Measurements from ENCODE around the gene TOR2A.

The TOR2A gene

GRCh38 chr9:127700140-127700539 is 35.0 kb downstream of the TOR2A start:
- DNase-seq (ENCODE audit: low spot score), result no peak

- peak; percentile 62 for DNase-seq (ENCODE audit: low spot score)
These were observed 36.0 kb downstream of the TOR2A start for GRCh38 chr9:127698985-127699670.

- no peak for DNase-seq (ENCODE audit: low spot score)
These were observed 36.7 kb downstream of the TOR2A start for GRCh38 chr9:127698386-127698785.

- no peak for DNase-seq (ENCODE audit: low spot score)
These were observed 37.5 kb downstream of the TOR2A start for GRCh38 chr9:127697575-127697974.

GRCh38 chr9:127694890-127695720 is 40.0 kb downstream of the TOR2A start:
- no peak for DNase-seq (ENCODE audit: low spot score)

GRCh38 chr9:127693697-127694096 is 41.4 kb downstream of the TOR2A start:
- DNase-seq (ENCODE audit: low spot score), result no peak

- DNase-seq (ENCODE audit: low spot score), result no peak
These were observed 42.0 kb downstream of the TOR2A start for GRCh38 chr9:127693143-127693542.

GRCh38 chr9:127692071-127692470 is 43.0 kb downstream of the TOR2A start:
- DNase-seq (ENCODE audit: low spot score), result no peak

- no peak for DNase-seq (ENCODE audit: low spot score)
These were observed 44.4 kb downstream of the TOR2A start for GRCh38 chr9:127690735-127691134.

GRCh38 chr9:127689329-127690000 is 45.6 kb downstream of the TOR2A start:
- no peak for DNase-seq (ENCODE audit: low spot score)

- DNase-seq (ENCODE audit: low spot score), result no peak
These were observed 48.4 kb downstream of the TOR2A start for GRCh38 chr9:127686461-127687393.

GRCh38 chr9:127684576-127684975 is 50.5 kb downstream of the TOR2A start:
- no peak for DNase-seq (ENCODE audit: low spot score)

- no peak for DNase-seq (ENCODE audit: low spot score)
These were observed 51.4 kb downstream of the TOR2A start for GRCh38 chr9:127683723-127684122.

GRCh38 chr9:127682351-127683136 is 52.5 kb downstream of the TOR2A start:
- no peak for DNase-seq (ENCODE audit: low spot score)

Data from SK-N-DZ (cell line).